Cardiac muscle cell (in vitro differentiated cells and primary cell): ENCODE data around the gene RTN4IP1. TPM values are rescaled to one million over a fixed set of nuclear protein-coding genes. Genes with fewer than 3 reads are reported as not detected.
A peak's percentile ranks its signal among the peaks of the same experiment; 100 is the strongest.

Experiments
- DNase-seq, 2 donors: peaks; one replicate each; pipeline versions ENCODE4 v3.0.0 to v3.0.0-alpha.2; 2010 to 2017; ENCODE audit warnings: low read depth in 1 of 2, low spot score in 1 of 2
- H3K27ac ChIP-seq: fragments of 200-600 bp; sonication (generic); 2 replicates; pipeline ENCODE4 v1.5.1; 2016
- H3K27me3 ChIP-seq: fragments of 200-600 bp; sonication (generic); 2 replicates; pipeline ENCODE4 v1.6.0; 2016; ENCODE audit warnings: control low read depth
- H3K36me3 ChIP-seq: fragments of 200-600 bp; sonication (generic); 2 replicates; pipeline ENCODE4 v1.5.1; 2016; ENCODE audit warnings: control low read depth
- H3K4me1 ChIP-seq: fragments of 200-600 bp; sonication (generic); 2 replicates; pipeline ENCODE4 v1.8.1; 2017; ENCODE audit warnings: low read depth, mild to moderate bottlenecking, mixed run types
- H3K4me3 ChIP-seq: fragments of 200-600 bp; sonication (generic); 2 replicates; pipeline ENCODE4 v1.5.1; 2016; ENCODE audit warnings: mild to moderate bottlenecking
- H3K9me3 ChIP-seq: fragments of 200-600 bp; sonication (generic); 2 replicates; pipeline ENCODE4 v1.5.1; 2017; ENCODE audit warnings: low read depth, mild to moderate bottlenecking, control low read depth
- polyA plus RNA-seq: library from polyadenylated mRNA; unstranded; fragments of >200 nt; fragmentation: Nextera tagmentation; extraction: Ambion mirVana; gene quantifications from 2 replicates; pipeline ENCODE4 v1.2.1, GENCODE V29; 2016
- total RNA-seq: library from RNA; depleted of rRNA; stranded (reverse); fragments of >200 nt; gene quantifications from 2 replicates; pipeline ENCODE4 v1.2.3, GENCODE V29; 2016
- TF ChIP-seq, protein P1 (sequence below): IDR thresholded peaks from 2 replicates; pipeline ENCODE4 v1.5.1; 2012; ENCODE audit warnings: low read depth, mild to moderate bottlenecking, low read length

RTN4IP1 gene
- total and polyA plus RNA-seq, 2 experiments from 2014 or later = 6.8 to 13.9 TPM

DNA sequence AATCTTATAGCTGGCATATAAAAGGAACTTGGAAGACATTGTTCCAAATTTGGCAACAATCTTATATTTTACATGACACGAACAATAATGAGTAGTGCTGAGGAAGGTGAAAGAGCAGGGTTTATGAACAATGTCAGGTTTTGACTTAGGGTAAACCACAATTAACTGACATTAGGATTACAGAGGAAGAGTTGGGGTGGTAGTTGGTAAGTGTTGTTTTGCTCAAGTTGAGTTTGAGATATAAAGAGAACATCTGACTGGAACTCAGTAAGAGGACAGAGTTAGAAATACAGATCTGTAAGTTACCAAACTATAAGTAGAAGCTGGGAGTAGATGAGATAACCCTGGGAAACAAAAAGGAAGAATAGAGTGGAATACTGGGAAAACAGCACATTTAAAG lies 15.1 kb downstream of the RTN4IP1 start:
- H3K9me3 ChIP-seq = no peaks in the 10 kb centered on the region
- no peak overlapping the region for H3K4me3 ChIP-seq
- no peaks in the 10 kb centered on the region for H3K27me3 ChIP-seq
- no peak overlapping the region for H3K27ac ChIP-seq
- no peak for DNase-seq
- H3K36me3 ChIP-seq = no peaks in the 10 kb centered on the region
- TF ChIP-seq, protein P1, sequence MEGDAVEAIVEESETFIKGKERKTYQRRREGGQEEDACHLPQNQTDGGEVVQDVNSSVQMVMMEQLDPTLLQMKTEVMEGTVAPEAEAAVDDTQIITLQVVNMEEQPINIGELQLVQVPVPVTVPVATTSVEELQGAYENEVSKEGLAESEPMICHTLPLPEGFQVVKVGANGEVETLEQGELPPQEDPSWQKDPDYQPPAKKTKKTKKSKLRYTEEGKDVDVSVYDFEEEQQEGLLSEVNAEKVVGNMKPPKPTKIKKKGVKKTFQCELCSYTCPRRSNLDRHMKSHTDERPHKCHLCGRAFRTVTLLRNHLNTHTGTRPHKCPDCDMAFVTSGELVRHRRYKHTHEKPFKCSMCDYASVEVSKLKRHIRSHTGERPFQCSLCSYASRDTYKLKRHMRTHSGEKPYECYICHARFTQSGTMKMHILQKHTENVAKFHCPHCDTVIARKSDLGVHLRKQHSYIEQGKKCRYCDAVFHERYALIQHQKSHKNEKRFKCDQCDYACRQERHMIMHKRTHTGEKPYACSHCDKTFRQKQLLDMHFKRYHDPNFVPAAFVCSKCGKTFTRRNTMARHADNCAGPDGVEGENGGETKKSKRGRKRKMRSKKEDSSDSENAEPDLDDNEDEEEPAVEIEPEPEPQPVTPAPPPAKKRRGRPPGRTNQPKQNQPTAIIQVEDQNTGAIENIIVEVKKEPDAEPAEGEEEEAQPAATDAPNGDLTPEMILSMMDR = no peak
- H3K4me1 ChIP-seq = peaks cover 13% of the 10 kb centered on the region

DNA sequence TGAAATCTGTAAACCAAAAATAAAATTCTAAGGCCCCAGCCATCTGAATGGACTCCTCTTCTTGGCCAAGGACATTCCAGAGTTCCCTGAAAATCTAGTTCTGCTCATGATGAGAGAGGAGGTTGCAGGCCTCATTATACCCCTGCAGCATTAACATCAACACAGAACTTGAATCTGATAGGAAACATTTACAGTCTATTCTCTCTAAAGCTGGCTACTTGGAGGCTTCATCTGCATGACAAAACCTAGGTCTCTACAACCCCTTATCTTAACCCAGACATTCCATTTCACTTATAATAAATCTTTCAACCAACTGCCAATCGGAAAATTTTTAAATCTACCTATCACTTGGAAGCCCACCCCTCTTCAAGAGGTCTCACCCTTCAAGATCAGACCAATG lies 15.7 kb downstream of the RTN4IP1 start:
- no peaks in the 10 kb centered on the region for H3K9me3 ChIP-seq
- peaks cover 13% of the 10 kb centered on the region for H3K4me1 ChIP-seq
- TF ChIP-seq, protein P1 = no peak
- no peak overlapping the region for H3K27ac ChIP-seq
- H3K4me3 ChIP-seq = no peak overlapping the region
- H3K27me3 ChIP-seq = no peaks in the 10 kb centered on the region
- DNase-seq = no peak
- H3K36me3 ChIP-seq = no peaks in the 10 kb centered on the region

DNA sequence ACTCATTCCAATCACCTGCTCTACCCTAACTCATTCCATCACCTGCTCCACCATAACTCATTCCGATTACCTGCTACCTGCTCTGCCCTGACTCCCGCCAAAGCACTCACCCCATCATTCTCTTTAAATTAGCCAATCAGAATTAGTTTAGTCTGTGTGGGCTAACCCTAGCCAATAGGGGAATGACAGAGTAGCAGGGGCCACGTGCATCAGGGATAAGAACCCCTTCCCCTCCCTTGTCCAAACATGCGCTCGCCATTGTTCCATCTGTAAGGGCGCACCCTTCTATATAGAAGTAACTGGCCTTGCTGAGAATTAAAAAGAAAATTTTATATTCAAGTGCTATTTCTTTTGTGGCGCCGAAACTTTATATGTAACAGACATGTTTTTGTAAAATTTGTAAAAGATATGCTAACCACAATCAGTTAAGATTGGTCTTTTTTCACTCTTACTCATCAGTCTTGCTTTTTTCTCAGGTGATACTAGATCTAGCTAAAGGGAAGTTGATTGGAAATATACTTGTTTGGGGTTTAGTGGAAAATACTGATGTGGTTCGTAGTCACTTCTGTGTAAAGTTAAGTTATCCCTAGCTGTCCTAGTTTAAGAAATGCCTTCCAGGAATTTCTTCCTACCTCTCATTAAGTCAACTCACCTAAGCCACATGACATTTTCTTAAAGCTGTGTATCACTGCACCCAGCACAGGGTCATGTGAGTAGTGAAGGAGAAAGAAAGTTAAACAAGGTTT lies 16.5 kb downstream of the RTN4IP1 start:
- H3K4me3 ChIP-seq = no peak overlapping the region
- no peaks in the 10 kb centered on the region for H3K9me3 ChIP-seq
- TF ChIP-seq, protein P1 = no peak
- DNase-seq = no peak
- H3K36me3 ChIP-seq = no peaks in the 10 kb centered on the region
- no peak overlapping the region for H3K27ac ChIP-seq
- H3K4me1 ChIP-seq = peaks cover 13% of the 10 kb centered on the region
- no peaks in the 10 kb centered on the region for H3K27me3 ChIP-seq

DNA sequence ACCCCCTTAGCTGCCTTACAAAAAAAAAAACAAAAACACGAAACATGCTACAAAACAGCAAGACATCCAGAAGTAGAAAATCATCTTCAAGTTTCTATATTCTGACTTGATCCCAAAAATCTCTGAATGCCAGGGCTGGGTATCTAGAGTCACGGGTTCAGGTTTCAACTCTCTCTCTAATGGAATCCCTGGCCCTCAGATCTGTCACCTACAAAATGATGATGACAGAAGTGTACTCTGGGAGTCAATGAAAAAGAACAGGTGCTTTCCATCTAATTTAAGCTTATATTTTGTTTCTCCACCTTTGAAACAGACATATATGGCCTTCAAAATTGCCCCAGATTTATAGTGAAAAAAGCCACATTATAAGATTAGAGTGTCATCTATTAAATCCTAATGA lies 18.3 kb downstream of the RTN4IP1 start:
- Histone ChIP-seq H3K9me3 (no peaks in the 10 kb centered on the region), H3K27me3 (no peaks in the 10 kb centered on the region), H3K36me3 (no peaks in the 10 kb centered on the region), H3K4me3 (no peak overlapping the region), H3K4me1 (peaks cover 13% of the 10 kb centered on the region), H3K27ac (no peak overlapping the region)
- TF ChIP-seq, protein P1 = no peak
- peak in 1 of 2 donors; percentile 16 for DNase-seq

DNA sequence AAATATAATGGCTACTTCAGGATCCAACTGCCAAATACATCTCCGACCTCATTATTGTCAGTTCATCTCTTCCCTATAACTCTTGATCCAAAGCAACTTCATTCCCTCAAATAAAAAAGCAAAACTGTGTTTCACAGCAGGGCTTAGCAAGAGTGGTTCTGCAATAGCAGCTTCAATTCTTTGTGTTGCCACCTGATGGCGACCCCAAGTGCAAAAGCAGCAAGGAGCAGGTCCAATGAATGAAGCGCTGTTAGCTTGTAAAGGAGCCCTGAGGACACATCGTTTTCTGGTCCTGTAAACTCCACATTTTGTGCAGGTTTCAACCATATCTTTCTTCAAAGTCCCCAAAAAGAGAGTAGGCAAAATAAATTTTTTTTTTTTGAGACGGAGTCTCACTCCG lies 19.6 kb downstream of the RTN4IP1 start:
- H3K4me3 ChIP-seq = no peak overlapping the region
- no peaks in the 10 kb centered on the region for H3K9me3 ChIP-seq
- H3K27ac ChIP-seq = no peak overlapping the region
- H3K4me1 ChIP-seq = peaks cover 13% of the 10 kb centered on the region
- H3K27me3 ChIP-seq = no peaks in the 10 kb centered on the region
- DNase-seq = peak; percentile 13 to 47
- H3K36me3 ChIP-seq = no peaks in the 10 kb centered on the region
- TF ChIP-seq, protein P1 = peak; percentile 20
